ENCODE results near the gene CIART. TPM values are rescaled to one million over a fixed set of nuclear protein-coding genes. Genes with fewer than 3 reads are reported as not detected.

CIART gene
- total and polyA plus RNA-seq, 2 donors (not counting 3 experiments of a cell fraction or from before 2014, with no cell fraction given) = 2.4 to 4.3 TPM

GRCh38 chr1:150234309-150234565 is 48.1 kb upstream of the CIART start:
- DNase-seq (ENCODE audit: low read depth, low spot score) = no peak
- Histone ChIP-seq H3K9ac (replicated peaks; ENCODE audit: extremely low read depth, insufficient read depth, low read length) (peak overlapping the region; percentile 91), H3K9me1 (replicated peaks; ENCODE audit: control insufficient read depth, extremely low read depth, insufficient read depth, low read length) (no peaks in the 10 kb centered on the region), H3K36me3 (ENCODE audit: control insufficient read depth in 2 of 2, extremely low read depth in 1 of 2, insufficient read depth in 2 of 2, low read length in 2 of 2) (no peaks in the 10 kb centered on the region), H3K4me2 (ENCODE audit: insufficient read depth, low read length) (peak overlapping the region; percentile 96), H3K4me3 (replicated peaks in 1 of 3; ENCODE audit: insufficient read depth in 1 of 3, low read depth in 1 of 3, low read length in 3 of 3) (peak overlapping the region; percentile 72 to 95 (median 86)), H3K79me2 (ENCODE audit: control insufficient read depth, insufficient read depth, low read length) (peaks cover 40% of the 10 kb centered on the region), H3K4me1 (ENCODE audit: control insufficient read depth, extremely low read depth, insufficient read depth, low read length) (peaks cover 11% of the 10 kb centered on the region), H2AFZ (ENCODE audit: low read depth, low read length) (peak overlapping the region; percentile 84), H3K27ac (ENCODE audit: insufficient read depth, low read depth, low read length) (peak overlapping the region; percentile 61), H3K27me3 (ENCODE audit: control insufficient read depth in 2 of 2, insufficient read depth in 2 of 2, low read length in 2 of 2) (no peaks in the 10 kb centered on the region), H4K20me1 (replicated peaks; ENCODE audit: control insufficient read depth, extremely low read depth, insufficient read depth, low read length) (no peaks in the 10 kb centered on the region), H3K9me3 (replicated peaks; ENCODE audit: control insufficient read depth, insufficient read depth, low read length) (no peaks in the 10 kb centered on the region)
- no peak for TF ChIP-seq FOS (IDR thresholded peaks at IDR 0.05; ENCODE audit: borderline replicate concordance, insufficient read depth, low read length)
- TF ChIP-seq POLR2AphosphoS5 (IDR thresholded peaks at IDR 0.05; ENCODE audit: insufficient read depth, low read depth, low read length) = no peak
- TF ChIP-seq GATA2 (IDR thresholded peaks at IDR 0.05; ENCODE audit: insufficient read depth, insufficient read length, low read depth, low read length) = no peak
- TF ChIP-seq EZH2 (IDR thresholded peaks at IDR 0.05; ENCODE audit: borderline replicate concordance, low read depth, low read length, severe bottlenecking) = no peak
- TF ChIP-seq POLR2A (IDR thresholded peaks at IDR 0.05; ENCODE audit: low read depth, low read length) = no peak
- TF ChIP-seq MYC (IDR thresholded peaks at IDR 0.05; ENCODE audit: low read depth, low read length) = no peak
- TF ChIP-seq MAX (IDR thresholded peaks at IDR 0.05; ENCODE audit: insufficient read depth, insufficient read length) = no peak
- no peak for TF ChIP-seq CTCF (IDR thresholded peaks at IDR 0.05; ENCODE audit: extremely low read depth in 1 of 2, insufficient read depth in 1 of 2, low read depth in 1 of 2, low read length in 2 of 2)
- no peak for TF ChIP-seq JUN (IDR thresholded peaks at IDR 0.05; ENCODE audit: borderline replicate concordance, insufficient read depth, insufficient read length, low read depth)
- ChIA-PET CTCF (interaction anchor here (0.6 to 1.8 kb wide), 4 partner anchors 9 to 755 kb away, joined by 3 to 6 read pairs (median 3); no protein-coding TSS in a partner anchor), POLR2A (interaction anchor here (0.7 kb wide), 1 partner anchor 99 kb away, joined by 4 read pairs; no protein-coding TSS in a partner anchor)
- dilution Hi-C loops (cut with MboI; ENCODE audit: extremely low pct_ligation_motif_present, low sequenced_read_pairs) (no loop called here), intact Hi-C loops (cut with micrococcal nuclease) (loop anchor here (10.0 kb wide), 1 partner anchor 961 kb away; the partner anchor contains the start of genes PIP5K1A and VPS72)
- no peak for FAIRE-seq
- no TSS peak for BruUV-seq (replicated peaks)
